GM13977 (cell line): Measurements from ENCODE around the gene GABARAPL1.
"Not testable (repeated sequence)": the region's sequence is repeated elsewhere in the genome, so short reads cannot be mapped to it uniquely, and the experiment has no call there.

Experiments
- DNase-seq: peaks from one replicate; pipeline ENCODE4 v3.0.0; 2012; ENCODE audit warnings: low spot score
- CTCF ChIP-seq: IDR thresholded peaks from 2 replicates; pipeline ENCODE4 v1.5.1; 2012; ENCODE audit warnings: mild to moderate bottlenecking, control low read depth; ENCODE audit not compliant: insufficient read depth; ENCODE audit errors: extremely low read depth, missing control alignments
- in situ Hi-C: fragments of 300-500 bp; cut with MboI; formaldehyde crosslinking; loops from one replicate; pipeline ENCODE4 v1.12.0; 2022; ENCODE audit warnings: low sequenced_read_pairs, low pct_unique_long_range_greater_than_20kb, mixed read lengths, inconsistent platforms; ENCODE audit not compliant: unreplicated experiment

The GABARAPL1 gene

GRCh38 chr12:10215436-10215835 lies 2.8 kb downstream of the GABARAPL1 start:
- no peak for TF ChIP-seq CTCF
- in situ Hi-C loops, result no loop called here
- DNase-seq, result no peak

- DNase-seq, in situ Hi-C loops: not testable (repeated sequence)
Measured at GRCh38 chr12:10215946-10216345, 3.3 kb downstream of the GABARAPL1 start.

- in situ Hi-C loops, result no loop called here
- TF ChIP-seq CTCF, result no peak
- DNase-seq, result no peak
Measured at GRCh38 chr12:10218021-10218420, 5.3 kb downstream of the GABARAPL1 start.

- in situ Hi-C loops, result no loop called here
- DNase-seq, result no peak
- no peak for TF ChIP-seq CTCF
Measured at GRCh38 chr12:10220398-10221077, 7.9 kb downstream of the GABARAPL1 start.

GRCh38 chr12:10221846-10222245 lies 9.2 kb downstream of the GABARAPL1 start:
- in situ Hi-C loops, result no loop called here
- TF ChIP-seq CTCF, result no peak
- no peak for DNase-seq

- no peak for DNase-seq
- no peak for TF ChIP-seq CTCF
- in situ Hi-C loops, result no loop called here
Measured at GRCh38 chr12:10223208-10223607, 10.5 kb downstream of the GABARAPL1 start.

- DNase-seq, result not testable (repeated sequence)
- in situ Hi-C loops, result loop anchor here (25.0 kb wide), 1 partner anchor 1262 kb away; no protein-coding TSS in a partner anchor
Measured at GRCh38 chr12:10225426-10225825, 12.7 kb downstream of the GABARAPL1 start.

- no peak for DNase-seq
- TF ChIP-seq CTCF, result no peak
- in situ Hi-C loops, result loop anchor here (25.0 kb wide), 1 partner anchor 1261 kb away; no protein-coding TSS in a partner anchor
Measured at GRCh38 chr12:10226086-10226485, 13.4 kb downstream of the GABARAPL1 start.
